HEK293T (cell line): Measurements from ENCODE around the gene LRRK1.

Source experiments
- BHLHE40 ChIP-seq: fragments of 450-650 bp; IDR thresholded peaks from 2 replicates; pipeline ENCODE4 v1.6.1; 2016; ENCODE audit warnings: mild to moderate bottlenecking, moderate library complexity, borderline replicate concordance
- ELF4 ChIP-seq: fragments of 450-650 bp; IDR thresholded peaks from 2 replicates; pipeline ENCODE4 v1.6.1; 2017; ENCODE audit warnings: antibody characterized with exemption
- FOXA1 ChIP-seq: fragments of 450-650 bp; IDR thresholded peaks from 2 replicates; pipeline ENCODE4 v1.6.1; 2016; ENCODE audit warnings: mild to moderate bottlenecking
- FOXK2 ChIP-seq: fragments of 450-650 bp; IDR thresholded peaks from 2 replicates; pipeline ENCODE4 v1.6.1; 2016; ENCODE audit warnings: mild to moderate bottlenecking
- FOXM1 ChIP-seq: fragments of 450-650 bp; IDR thresholded peaks from 2 replicates; pipeline ENCODE4 v1.6.1; 2017; ENCODE audit warnings: mild to moderate bottlenecking, borderline replicate concordance
- HDGF ChIP-seq: fragments of 450-650 bp; IDR thresholded peaks from 2 replicates; pipeline ENCODE4 v1.6.1; 2017; ENCODE audit warnings: antibody characterized with exemption, borderline replicate concordance
- PKNOX1 ChIP-seq: fragments of 450-650 bp; IDR thresholded peaks from 2 replicates; pipeline ENCODE4 v1.6.1; 2016
- SP1 ChIP-seq: fragments of 450-650 bp; IDR thresholded peaks from 2 replicates; pipeline ENCODE4 v1.6.1; 2017
- SUZ12 ChIP-seq: fragments of 450-650 bp; IDR thresholded peaks from 2 replicates; pipeline ENCODE4 v1.6.1; 2016; ENCODE audit warnings: mild to moderate bottlenecking
- ZNF384 ChIP-seq: fragments of 450-650 bp; IDR thresholded peaks from 2 replicates; pipeline ENCODE4 v1.6.1; 2016

GRCh38 chr15:101014921-101015841, 96.0 kb downstream of the LRRK1 start:
- no peak for TF ChIP-seq SUZ12
- no peak for TF ChIP-seq PKNOX1
- TF ChIP-seq BHLHE40: no peak
- TF ChIP-seq HDGF: no peak
- TF ChIP-seq SP1: no peak
- TF ChIP-seq ZNF384: no peak
- no peak for TF ChIP-seq ELF4
- peak; percentile 47; the same call in 1 of the 2 replicates for TF ChIP-seq FOXM1
- TF ChIP-seq FOXK2: no peak
- TF ChIP-seq FOXA1: no peak
